Left lung (tissue), 10 donors: Measurements from ENCODE around the gene PLCL2. TPM values are rescaled to one million over a fixed set of nuclear protein-coding genes. Genes with fewer than 3 reads are reported as not detected.

Experiments used
- ATAC-seq: fragments of 200-7000 bp; cut with Tn5 transposase; one replicate; pipeline ENCODE4 v1.9.1; 2020; ENCODE audit warnings: moderate library complexity
- DNase-seq, 4 donors: peaks; one replicate each; pipeline ENCODE4 v3.0.0-alpha.2; 2013 to 2020
- H3K27ac ChIP-seq, 2 donors: fragments of 200-600 bp; sonication (generic) in 1 of 2; one replicate each; pipeline versions ENCODE4 v1.5.0 to v1.8.0; 2020 to 2021
- H3K27me3 ChIP-seq, 2 donors: fragments of 200-600 bp; sonication (generic) in 1 of 2; one replicate each; pipeline versions ENCODE4 v1.5.0 to v1.8.0; 2020 to 2021
- H3K36me3 ChIP-seq, 2 donors: fragments of 200-600 bp; sonication (generic) in 1 of 2; one replicate each; pipeline versions ENCODE4 v1.5.0 to v1.8.0; 2020 to 2021
- H3K4me1 ChIP-seq, 2 donors: fragments of 200-600 bp; one replicate each; pipeline ENCODE4 v1.8.0; 2021
- H3K4me3 ChIP-seq, 2 donors: fragments of 200-600 bp; sonication (generic) in 1 of 2; one replicate each; pipeline versions ENCODE4 v1.5.0 to v1.8.0; 2020 to 2021; ENCODE audit warnings: mild to moderate bottlenecking in 1 of 2
- H3K9me3 ChIP-seq, 2 donors: fragments of 200-600 bp; sonication (generic) in 1 of 2; one replicate each; pipeline versions ENCODE4 v1.5.0 to v1.8.0; 2020 to 2021
- CTCF ChIP-seq, 2 donors: fragments of 200-600 bp; sonication (generic) in 1 of 2; IDR thresholded peaks; one replicate each; pipeline versions ENCODE4 v1.5.0 to v1.8.0; 2021; ENCODE audit warnings: antibody characterized with exemption in 2 of 2
- intact Hi-C, 2 donors: fragments of 100-400 bp; cut with DNase I; formaldehyde crosslinking; loops; one replicate each; pipeline versions ENCODE4 v1.11.2 to v1.14.2; 2022
- polyA plus RNA-seq, 6 donors: library from polyadenylated mRNA; unstranded; fragments of 120-200 nt; gene quantifications; one replicate each; pipeline ENCODE4 v1.2.1, GENCODE V29; 2013; ENCODE audit not compliant: insufficient read length in 6 of 6
- total RNA-seq, 2 donors: library from RNA; stranded (reverse); fragmentation: NEBNext Ultra II Directional; extraction: Animal tissue kit (Norgen Biotek cat#: 25700); gene quantifications; one replicate each; pipeline ENCODE4 v1.2.1, GENCODE V29; 2021
- donor health status: DM: no; HTN: yes; CAD: no.
- donor health status: DM: no; HTN: no; CAD: no.

Gene PLCL2
- total and polyA plus RNA-seq, 8 donors, result 7.8 to 15.7 (median 10.1) TPM

- ATAC-seq (no peak), DNase-seq (peak in 1 of 4 donors; percentile 25)
- TF ChIP-seq CTCF (IDR thresholded peaks at IDR 0.05), result no peak
- Histone ChIP-seq H3K36me3 (peaks cover 0 to 26% of the 10 kb centered on the region in 2 donors), H3K9me3 (no peaks in the 10 kb centered on the region), H3K27me3 (no peaks in the 10 kb centered on the region), H3K27ac (no peak overlapping the region), H3K4me1 (no peaks in the 10 kb centered on the region), H3K4me3 (no peak overlapping the region)
- intact Hi-C loops, result no loop called here
Measured at GRCh38 chr3:17070161-17070959, 185.6 kb downstream of the PLCL2 start.

DNA sequence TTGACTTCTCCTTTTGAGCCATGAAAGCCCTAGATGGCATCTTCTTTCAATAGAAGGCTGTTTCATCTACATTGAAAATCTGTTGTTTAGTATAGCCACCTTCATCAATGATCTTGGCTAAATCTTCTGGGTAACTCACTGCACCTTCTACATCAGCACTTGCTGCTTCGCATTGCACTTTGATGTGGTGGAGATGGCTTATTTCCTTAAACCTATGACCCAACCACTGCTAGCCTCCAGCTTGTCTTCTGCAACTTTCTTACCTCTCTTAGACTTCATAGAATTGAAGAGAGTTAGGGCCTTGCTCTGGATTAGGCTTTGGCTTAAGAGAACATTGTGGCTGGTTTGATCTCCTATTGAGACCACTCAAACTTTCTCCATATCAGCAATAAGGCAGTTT lies 189.8 kb downstream of the PLCL2 start:
- TF ChIP-seq CTCF (IDR thresholded peaks at IDR 0.05), result no peak
- no peak overlapping the region for H3K4me3 ChIP-seq
- ATAC-seq, result no peak
- intact Hi-C loops, result no loop called here
- no peaks in the 10 kb centered on the region for H3K4me1 ChIP-seq
- H3K27me3 ChIP-seq, result no peaks in the 10 kb centered on the region
- no peaks in the 10 kb centered on the region for H3K9me3 ChIP-seq
- H3K27ac ChIP-seq, result no peak overlapping the region
- DNase-seq, result no peak
- H3K36me3 ChIP-seq, result peaks cover 0 to 8% of the 10 kb centered on the region in 2 donors

- Histone ChIP-seq H3K4me1 (no peaks in the 10 kb centered on the region), H3K27ac (no peak overlapping the region), H3K36me3 (peaks cover 0 to 9% of the 10 kb centered on the region in 2 donors), H3K9me3 (no peaks in the 10 kb centered on the region), H3K27me3 (no peaks in the 10 kb centered on the region), H3K4me3 (no peak overlapping the region)
- ATAC-seq (no peak), DNase-seq (no peak)
- no peak for TF ChIP-seq CTCF (IDR thresholded peaks at IDR 0.05)
- intact Hi-C loops, result no loop called here
Measured at GRCh38 chr3:17075358-17075757, 190.6 kb downstream of the PLCL2 start.

- Histone ChIP-seq H3K27me3 (no peaks in the 10 kb centered on the region), H3K27ac (no peak overlapping the region), H3K36me3 (peaks cover 0 to 15% of the 10 kb centered on the region in 2 donors), H3K4me1 (no peaks in the 10 kb centered on the region), H3K4me3 (no peak overlapping the region), H3K9me3 (no peaks in the 10 kb centered on the region)
- DNase-seq, result no peak
- no peak for TF ChIP-seq CTCF (IDR thresholded peaks at IDR 0.05)
- intact Hi-C loops, result no loop called here
- no peak for ATAC-seq
Measured at GRCh38 chr3:17075907-17076306, 191.2 kb downstream of the PLCL2 start.

DNA sequence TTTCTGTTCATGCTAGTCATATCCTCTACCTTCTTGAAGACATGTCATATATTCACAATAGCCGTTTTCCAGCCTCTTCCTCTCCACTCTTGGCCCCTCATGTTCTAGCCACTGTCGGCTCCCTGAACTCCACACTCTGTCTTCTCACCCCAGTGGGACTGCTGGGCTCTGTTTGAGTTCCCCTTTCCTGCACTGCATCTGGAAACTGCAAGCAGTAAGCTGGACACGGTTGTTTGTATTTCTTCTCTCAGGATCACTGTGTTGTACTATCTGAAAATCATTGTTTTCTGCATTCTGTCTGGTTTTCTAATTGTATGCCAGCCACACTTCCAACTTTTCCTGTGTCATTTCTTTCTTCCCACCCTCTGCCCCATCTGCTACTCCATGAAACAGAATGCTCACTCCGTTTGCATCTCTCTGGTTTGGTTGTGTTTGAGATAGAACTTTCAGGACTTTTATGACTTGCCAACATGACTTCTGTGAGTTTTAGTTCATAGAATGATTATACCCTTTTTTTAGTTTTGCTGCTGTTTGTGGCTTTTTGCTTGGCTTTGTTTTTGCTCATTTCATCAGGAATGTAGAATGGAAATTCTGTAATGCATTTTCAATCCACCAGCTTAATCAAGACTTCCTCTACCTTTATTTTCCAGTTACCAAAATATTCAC lies 192.3 kb downstream of the PLCL2 start:
- ATAC-seq (no peak), DNase-seq (no peak)
- Histone ChIP-seq H3K27me3 (no peaks in the 10 kb centered on the region), H3K4me3 (no peak overlapping the region), H3K27ac (no peak overlapping the region), H3K36me3 (peaks cover 0 to 24% of the 10 kb centered on the region in 2 donors), H3K9me3 (no peaks in the 10 kb centered on the region), H3K4me1 (no peaks in the 10 kb centered on the region)
- TF ChIP-seq CTCF (IDR thresholded peaks at IDR 0.05), result no peak
- intact Hi-C loops, result no loop called here
